Fibroblast of skin of right quadriceps (primary cell): ENCODE data around the gene RBMS3.
"Not testable (repeated sequence)": the region's sequence is repeated elsewhere in the genome, so short reads cannot be mapped to it uniquely, and the experiment has no call there.

Experiments
- DNase-seq: peaks from one replicate; pipeline ENCODE4 v3.0.0-alpha.2; 2013

The RBMS3 gene

DNA sequence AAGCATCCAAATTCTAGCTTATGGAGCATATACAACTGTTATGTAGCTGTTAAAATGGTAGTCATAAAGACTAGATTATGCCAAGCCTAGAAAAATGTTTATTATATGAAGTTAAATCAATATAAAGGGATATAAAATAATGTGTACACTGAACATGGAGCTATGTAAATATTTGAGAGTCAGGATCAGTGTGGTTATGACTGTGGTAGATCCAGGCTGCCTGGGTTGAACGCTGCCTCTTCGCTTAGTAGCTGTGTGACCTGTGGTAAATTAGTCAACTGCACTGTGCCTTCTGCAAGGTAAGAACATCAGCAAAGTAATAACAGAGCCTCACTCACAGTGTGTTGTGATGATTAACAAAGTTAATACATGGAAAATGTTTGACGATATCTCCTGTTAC lies 212.2 kb downstream of the RBMS3 start:
- DNase-seq, result no peak

- peak; percentile 73 for DNase-seq
Measured at GRCh38 chr3:29494305-29495036, 213.6 kb downstream of the RBMS3 start.

DNA sequence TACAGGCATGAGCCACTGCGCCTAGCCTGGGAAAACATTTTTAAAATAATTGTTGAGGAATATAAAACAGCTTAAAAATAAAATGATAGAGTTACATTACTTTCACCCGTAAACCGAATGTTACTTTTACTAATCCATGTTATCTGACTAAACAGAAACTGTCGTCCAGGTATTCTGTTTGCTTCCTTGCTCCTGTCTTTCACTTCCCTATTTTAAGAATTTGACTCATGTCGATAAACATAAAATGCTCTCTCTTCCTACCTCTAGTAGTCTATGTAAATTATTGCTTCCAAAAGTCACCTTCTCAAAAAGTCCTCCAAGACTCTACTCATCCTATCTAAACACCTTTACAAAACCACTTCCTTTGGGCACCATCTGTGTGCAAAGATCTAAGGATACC lies 216.4 kb downstream of the RBMS3 start:
- DNase-seq, result no peak

GRCh38 chr3:29502771-29503170 lies 221.9 kb downstream of the RBMS3 start:
- DNase-seq, result no peak

DNA sequence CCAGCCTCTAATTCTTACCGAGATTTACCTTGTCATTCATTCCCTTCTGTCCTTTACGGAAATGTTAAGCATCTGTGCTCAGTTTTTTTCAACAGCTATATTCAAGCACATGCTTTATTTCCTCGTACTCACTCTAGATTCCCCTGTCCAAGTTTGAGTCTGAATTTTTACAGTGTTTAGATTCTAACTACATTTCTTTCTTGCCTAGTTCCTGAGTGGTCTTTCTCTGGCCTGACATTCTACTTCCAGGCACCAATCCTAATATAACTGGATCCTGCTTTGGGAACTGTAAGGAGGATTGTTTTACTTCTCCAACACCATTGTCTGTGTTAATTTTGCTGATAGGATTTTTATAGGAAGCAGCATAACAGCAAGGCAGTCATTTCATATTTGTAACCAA lies 222.4 kb downstream of the RBMS3 start:
- DNase-seq, result no peak

GRCh38 chr3:29503958-29504357 lies 223.1 kb downstream of the RBMS3 start:
- no peak for DNase-seq

DNA sequence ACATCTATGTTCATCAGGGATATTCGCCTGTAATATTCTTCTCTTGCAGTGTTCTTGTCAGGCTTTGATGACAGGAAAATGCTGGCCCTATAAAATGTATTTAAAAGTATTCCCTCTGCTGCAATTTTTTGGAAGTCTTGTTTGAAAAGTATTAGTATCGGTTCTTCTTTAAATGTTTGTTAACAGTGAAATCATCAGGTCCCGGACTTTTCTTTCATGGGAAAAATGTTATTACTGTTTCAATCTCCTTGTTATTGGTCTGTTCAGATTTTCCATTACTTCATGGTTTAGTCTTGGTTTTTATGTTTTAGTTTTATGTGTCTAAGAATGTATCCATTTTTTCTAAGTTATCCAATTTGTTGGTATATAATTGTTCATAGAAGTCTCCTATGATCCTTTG lies 225.6 kb downstream of the RBMS3 start:
- DNase-seq, result no peak

- no peak for DNase-seq
Measured at GRCh38 chr3:29511701-29512100, 230.8 kb downstream of the RBMS3 start.

- DNase-seq, result no peak
Measured at GRCh38 chr3:29512641-29513040, 231.8 kb downstream of the RBMS3 start.

- DNase-seq, result peak; percentile 41
Measured at GRCh38 chr3:29513236-29513635, 232.4 kb downstream of the RBMS3 start.

DNA sequence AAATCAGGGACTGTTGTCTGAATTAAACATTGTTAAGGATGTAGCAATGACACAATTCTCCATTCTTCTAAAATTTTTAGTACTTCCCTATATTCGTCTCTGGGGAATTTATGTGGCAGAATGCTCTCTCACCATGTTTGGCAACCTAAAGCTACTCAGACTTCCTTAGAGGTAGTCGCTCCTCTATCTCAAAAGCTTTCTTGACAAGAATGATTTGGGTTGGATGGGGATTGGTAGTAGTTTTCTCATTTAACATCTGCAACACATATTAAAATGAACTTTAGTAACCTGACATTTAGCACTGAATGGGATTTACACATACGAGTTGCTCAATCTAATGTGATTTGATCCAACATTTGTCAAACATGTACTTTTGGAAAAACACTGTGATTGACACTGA lies 233.3 kb downstream of the RBMS3 start:
- DNase-seq, result peak; percentile 64

GRCh38 chr3:29514912-29515311 lies 234.0 kb downstream of the RBMS3 start:
- DNase-seq, result no peak

- DNase-seq, result peak; percentile 65
Measured at GRCh38 chr3:29515451-29515850, 234.6 kb downstream of the RBMS3 start.

DNA sequence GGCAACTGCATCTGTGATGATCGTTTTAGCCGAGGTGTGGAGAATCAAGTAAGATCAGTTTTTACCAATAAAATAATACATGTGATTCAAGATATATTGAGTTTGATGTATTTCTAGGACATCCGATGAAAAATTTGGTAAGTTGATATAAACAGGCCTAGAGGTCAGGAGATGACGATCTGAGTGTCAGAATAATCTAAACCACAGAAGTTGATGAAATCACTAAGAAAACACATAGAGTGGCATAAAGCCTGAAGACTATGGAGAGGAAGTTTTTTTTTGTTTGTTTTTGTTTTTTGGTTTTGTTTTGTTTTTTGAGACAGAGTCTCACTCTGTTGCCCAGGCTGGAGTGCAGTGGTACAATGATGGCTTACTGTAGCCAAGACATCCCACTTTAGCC lies 235.3 kb downstream of the RBMS3 start:
- no peak for DNase-seq

DNA sequence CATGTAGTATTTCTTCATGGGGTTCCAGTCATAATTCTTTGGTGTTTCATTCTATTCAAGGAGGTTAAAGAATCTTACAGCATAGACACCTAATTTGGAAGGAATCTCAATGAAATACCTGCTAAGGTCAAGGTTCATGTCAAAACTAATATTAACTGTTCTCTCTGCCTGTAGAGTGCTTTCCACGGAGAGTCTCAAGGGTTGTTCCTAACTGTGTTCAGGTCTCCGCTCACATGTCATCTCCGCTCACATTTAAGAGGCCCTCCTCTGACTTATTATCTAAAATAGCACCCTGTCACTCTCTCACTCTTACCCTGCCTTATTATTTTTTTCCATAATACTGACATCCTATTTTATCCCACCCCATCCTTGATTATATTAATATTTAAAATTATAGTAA lies 239.9 kb downstream of the RBMS3 start:
- DNase-seq, result no peak

- no peak for DNase-seq
Measured at GRCh38 chr3:29521293-29521692, 240.4 kb downstream of the RBMS3 start.

DNA sequence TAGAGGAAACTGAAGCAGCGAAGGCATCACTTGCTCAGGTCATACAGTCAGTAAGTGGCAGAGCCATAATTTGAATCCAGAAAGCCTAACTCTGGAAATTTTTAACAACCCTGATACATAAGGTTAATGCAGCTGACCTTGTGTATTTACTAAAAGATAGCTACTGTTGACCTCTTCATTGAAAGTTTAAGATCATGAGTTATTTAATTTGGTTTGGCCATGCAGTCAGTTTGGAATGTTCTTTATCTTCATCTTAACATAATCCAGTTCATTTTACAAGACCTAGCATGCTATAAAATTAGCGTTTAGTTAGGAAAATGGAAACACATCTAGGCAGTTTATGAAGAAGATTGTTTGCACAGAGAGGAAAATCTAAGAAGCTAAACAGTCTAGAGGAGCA lies 240.9 kb downstream of the RBMS3 start:
- DNase-seq, result no peak

- not testable (repeated sequence) for DNase-seq
Measured at GRCh38 chr3:29524433-29524832, 243.6 kb downstream of the RBMS3 start.

- DNase-seq, result no peak
Measured at GRCh38 chr3:29525254-29525881, 244.5 kb downstream of the RBMS3 start.

DNA sequence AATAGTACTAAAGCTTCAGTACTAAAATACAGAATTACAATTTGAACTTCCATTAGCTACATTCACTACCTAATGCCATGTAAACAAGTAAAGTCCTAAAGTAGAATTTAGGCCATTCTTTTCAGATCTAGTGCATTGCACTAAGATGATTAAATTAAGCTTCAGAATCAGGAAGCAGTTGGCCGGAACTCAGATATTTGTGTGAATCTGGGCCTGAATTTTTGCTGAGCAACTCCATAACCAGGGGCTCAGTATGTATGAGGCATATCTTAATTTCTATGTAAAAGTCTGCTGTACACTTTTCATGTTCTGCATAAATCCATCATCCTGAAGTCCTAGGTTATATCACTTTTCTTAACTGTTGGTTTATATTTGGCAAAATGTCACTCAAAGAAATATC lies 246.4 kb downstream of the RBMS3 start:
- no peak for DNase-seq

DNA sequence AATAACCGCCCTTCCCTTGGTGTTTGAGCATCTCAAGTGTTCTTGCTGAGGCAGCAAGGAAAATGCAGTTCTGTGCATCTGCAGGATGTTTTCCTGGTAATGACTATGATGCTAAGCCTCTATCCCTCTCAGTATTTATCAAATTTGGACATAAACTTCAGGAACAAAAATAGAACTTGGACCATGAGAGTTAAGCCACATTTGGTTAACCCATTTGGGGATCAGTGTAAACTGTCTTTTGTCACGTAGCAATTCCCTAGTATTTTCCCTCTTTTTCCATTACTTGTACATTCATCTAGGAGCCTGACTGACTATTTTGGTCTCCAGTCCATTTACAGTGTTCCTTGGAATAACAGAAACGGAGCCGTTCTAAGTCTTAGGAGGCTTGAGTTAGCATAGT lies 250.8 kb downstream of the RBMS3 start:
- DNase-seq, result no peak

DNA sequence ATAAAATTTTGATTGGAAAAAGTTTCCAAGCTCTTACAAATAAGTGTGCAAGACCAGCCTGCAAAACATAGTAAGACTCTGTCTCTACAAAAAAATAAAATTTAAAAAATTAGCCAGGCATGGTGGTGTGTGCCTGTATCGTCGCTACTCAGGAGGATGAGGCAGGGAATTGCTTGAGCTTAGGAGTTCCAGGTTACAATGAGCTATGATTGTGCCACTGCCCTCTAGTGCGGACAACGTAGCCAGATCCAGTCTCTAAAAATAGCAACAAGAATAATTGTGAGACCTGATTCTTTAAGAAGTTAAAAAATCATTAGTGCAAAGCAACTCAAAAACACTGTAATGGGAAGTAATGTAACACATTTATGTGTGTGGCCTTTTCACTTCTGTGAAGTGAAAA lies 251.6 kb downstream of the RBMS3 start:
- no peak for DNase-seq

GRCh38 chr3:29534006-29534405 lies 253.1 kb downstream of the RBMS3 start:
- DNase-seq, result no peak

- no peak for DNase-seq
Measured at GRCh38 chr3:29536016-29536758, 255.3 kb downstream of the RBMS3 start.
